GM18502 (cell line): ENCODE data around the gene GNG7.
A peak's percentile ranks its signal among the peaks of the same experiment; 100 is the strongest.
"Not testable (repeated sequence)": the region's sequence is repeated elsewhere in the genome, so short reads cannot be mapped to it uniquely, and the experiment has no call there.

Experiments
- ATAC-seq: cut with Tn5 transposase; IDR thresholded peaks from one replicate; pipeline ENCODE4 v1.9.1; 2021; ENCODE audit warnings: mild to moderate bottlenecking; ENCODE audit not compliant: unreplicated experiment, poor library complexity

GNG7 gene

DNA sequence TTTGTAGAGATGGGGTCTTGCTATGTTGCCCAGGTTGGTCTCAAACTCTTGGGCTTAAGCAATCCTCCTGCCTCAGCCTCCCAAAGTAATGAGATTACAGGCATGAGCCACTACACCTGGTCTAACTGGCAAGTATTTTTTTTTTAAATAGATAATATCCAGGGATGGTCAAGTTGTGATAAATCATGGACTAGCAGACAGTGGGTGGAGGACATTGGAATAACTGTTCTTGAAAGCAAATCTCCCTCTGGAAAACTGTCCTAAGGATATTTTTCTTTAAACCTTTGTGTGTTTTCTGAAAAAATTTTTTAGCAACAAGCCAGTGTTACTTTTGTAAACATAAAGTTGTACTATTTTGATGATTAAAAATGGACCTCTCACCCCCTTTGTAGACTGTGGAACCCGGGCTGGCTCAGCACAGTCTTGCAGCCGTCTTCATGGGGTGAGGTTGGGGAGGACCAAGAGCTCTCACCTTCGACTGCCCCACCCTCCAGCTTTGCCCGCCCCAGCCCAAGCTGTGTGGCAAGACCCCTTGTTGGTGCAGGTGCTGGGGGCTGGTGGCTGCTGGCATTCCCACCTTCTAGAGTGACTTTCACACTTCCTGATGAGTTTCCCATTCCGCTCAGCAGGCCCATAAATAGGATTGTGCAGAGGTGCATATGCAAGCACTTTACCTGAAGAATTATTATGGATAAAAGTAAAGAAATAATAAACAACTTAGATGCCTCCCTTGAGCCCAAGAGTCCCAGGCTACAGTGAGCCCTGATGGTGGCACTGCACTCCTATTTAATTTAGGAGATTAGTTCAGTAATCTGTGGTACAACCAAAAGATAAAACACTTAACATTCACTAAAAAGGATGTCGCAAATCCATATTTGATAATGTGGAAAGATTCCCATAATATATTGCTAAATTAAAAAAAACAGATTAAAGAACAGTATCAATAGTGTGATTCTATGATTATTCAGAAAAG, 119.2 kb downstream of the GNG7 start:
- no peak for ATAC-seq

DNA sequence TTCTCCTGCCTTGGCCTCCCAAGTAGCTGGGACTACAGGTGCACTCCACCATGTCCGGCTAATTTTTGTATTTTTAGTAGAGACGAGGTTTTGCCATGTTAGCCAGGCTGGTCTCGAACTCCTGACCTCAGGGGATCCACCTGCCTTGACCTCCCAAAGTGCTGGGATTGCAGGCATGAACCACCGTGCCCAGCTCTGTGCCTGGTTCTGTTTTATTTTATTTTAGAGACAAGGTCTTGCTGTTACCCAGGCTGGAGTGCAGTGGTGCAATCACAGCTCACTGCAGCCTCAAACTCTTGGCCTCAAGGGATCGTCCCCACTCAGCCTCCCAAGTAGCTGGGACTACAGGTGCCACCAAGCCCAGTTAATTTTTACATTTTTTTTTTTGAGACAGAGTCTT, 122.1 kb downstream of the GNG7 start:
- not testable (repeated sequence) for ATAC-seq

GRCh38 chr19:2579678-2580280, 122.7 kb downstream of the GNG7 start:
- no peak for ATAC-seq

GRCh38 chr19:2578901-2579677, 123.4 kb downstream of the GNG7 start:
- ATAC-seq, result no peak

DNA sequence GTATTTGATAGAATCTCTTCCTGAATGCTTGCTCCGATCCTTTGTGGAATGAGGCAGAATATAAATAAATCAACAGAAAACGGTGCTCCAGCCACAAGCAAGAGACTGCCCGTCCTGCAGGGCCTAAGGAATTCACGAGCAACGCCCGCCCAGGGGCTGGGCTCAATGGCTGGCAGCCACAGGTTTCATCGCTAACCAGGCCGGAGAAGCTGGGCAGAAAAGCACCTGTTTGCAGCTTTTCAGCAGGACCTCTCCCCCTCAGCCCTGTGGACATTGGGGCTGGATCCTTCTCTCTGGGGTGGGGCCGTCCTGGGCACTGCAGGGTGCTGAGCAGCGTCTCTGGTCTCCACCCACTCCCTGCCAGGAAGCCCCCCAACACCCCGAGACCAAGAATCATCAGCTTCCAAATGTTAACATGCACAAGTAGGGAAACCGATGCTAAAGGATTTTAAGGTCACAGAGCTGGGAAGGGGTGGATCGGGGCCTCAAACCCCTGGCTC, 124.1 kb downstream of the GNG7 start:
- no peak for ATAC-seq

DNA sequence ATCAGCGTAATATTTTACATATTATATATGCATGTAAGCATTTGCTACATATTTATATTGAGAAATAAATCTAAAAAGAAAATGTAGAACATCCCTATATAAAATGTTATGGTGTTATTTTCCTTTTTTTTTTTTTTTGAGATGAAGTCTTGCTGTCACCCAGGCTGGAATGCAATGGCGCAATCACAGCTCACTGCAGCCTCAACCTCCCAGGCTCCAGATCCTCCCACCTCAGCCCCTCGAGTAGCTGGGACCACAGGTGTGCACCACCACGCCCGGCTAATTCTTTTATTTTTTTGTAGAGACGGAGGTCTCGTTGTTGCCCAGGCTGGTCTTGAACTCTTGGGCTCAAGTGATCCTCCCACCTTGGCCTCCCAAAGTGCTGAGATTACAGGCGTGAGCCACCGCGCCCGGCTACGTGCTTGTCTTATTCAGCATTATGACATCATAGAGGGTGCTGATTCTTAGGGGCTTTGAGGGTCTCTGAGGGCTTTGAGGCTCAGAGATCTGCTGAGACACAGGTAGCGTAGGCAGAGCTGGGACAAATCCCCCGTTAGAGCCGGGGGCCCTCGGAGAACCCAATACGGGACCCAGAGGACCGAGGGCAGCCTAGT, 124.7 kb downstream of the GNG7 start:
- ATAC-seq, result no peak

- ATAC-seq, result no peak
Measured at GRCh38 chr19:2575734-2576481, 126.6 kb downstream of the GNG7 start.

GRCh38 chr19:2574971-2575630, 127.4 kb downstream of the GNG7 start:
- ATAC-seq, result no peak

DNA sequence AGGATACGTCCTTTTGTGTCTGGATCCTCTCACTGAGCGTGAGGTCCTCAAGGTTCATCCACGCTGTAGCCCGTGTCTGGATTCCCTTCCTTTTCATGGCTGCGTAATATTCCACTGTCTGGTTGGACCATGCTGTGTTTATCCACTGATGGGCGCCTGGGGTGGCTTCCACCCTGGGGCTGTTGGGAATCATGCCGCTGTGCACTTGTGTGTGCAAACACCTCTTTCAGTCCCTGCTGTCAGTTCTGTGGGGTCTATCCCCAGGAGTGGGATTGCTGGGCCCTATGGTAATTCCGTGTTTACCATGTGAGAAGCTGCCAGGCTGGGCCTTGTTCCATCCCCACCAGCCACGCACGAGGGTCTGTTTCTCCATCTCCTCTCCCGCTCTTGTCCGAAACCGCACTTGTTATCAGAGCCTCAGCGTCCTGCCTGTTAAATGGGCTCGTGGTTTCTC, 128.0 kb downstream of the GNG7 start:
- ATAC-seq, result no peak

- ATAC-seq, result no peak
Measured at GRCh38 chr19:2573916-2574315, 128.6 kb downstream of the GNG7 start.

- ATAC-seq, result not testable (repeated sequence)
Measured at GRCh38 chr19:2572152-2572551, 130.3 kb downstream of the GNG7 start.

DNA sequence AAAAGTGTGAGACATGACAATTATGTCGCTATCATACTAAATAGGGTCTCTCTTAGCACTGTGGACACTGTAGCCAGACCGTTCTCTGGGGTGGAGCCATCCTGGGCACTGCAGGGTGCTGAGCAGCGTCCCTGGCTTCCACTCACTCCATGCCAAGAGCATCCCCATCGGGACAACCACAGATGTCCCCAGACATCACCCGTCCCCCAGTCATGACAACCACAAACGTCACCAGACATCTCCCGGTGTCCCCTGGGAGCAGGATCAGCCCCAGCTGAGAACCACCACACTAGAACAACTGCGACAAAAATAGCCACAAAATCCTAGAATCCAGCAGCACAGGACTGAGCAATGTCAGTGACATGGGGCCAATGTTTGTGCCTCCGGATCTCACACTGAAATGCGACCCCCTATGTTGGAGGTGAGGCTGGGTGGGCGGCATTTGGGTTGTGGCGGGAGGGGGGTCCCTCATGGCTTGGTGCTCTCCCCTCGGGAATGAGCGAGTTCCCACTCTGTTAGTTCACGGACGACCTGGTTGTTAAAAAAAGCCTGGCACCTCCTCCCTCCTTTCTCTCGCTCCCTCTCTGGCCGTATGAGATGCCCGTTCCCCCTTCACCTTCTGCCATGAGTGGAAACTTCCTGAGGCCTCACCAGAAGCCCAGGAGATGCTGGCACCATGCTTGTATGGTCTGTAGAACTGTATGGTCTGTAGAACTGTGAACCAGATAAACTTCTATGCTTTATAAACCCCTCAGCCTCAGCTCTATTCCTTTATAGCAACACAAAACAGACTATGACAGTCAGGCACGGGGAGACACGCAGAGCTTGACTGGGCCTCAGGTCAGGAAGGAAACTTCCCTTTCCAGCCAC, 132.7 kb downstream of the GNG7 start:
- no peak for ATAC-seq

DNA sequence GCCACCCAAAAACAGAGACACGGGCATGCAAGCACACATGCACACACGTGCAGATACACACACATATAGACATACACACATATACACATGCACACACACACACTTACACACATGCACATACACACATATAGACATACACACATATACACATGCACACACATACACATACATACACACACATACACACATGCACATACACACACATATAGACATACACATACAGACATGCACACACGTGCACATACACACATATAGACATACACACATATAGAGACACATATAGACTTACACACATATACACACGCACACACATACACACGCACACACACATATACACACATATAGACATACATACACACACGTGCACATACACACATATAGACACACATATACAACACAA, 134.5 kb downstream of the GNG7 start:
- ATAC-seq, result no peak

DNA sequence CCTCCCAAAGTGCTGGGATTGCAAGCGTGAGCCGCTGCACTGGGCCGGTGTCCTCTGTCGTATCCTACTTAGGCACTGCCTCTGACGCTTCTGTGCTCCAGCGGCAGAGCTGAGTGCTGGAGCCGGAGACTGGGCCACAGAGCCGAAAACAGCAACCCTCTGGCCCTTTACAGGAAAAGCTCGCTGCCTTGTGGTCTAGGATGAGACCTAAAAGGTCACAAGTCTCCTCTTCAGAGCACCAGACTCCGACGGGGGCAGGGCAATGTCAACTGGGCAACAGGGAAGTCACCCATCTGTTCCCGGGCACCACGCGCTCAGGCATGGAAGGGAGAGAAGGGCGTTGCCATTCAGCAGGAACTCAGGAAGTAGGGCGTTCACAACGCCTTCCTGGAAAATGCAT, 134.9 kb downstream of the GNG7 start:
- no peak for ATAC-seq

DNA sequence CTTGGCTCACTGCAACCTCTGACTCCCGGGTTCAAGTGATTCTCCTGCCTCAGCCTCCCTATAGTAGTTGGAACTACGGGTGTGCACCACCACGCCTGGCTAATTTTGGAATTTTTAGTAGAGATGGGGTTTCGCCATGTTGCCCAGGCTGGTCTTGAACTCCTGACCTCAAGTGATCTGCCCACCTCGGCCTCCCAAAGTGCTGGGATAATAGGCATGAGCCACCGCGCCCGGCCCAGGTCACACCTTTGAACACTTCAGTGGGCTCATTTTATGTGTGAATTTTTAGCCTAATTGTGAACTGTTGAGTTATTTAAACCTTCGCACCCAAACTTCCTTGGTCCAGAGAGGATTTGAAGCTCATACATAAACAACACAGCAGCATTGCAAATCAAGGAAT, 138.9 kb downstream of the GNG7 start:
- ATAC-seq, result not testable (repeated sequence)

DNA sequence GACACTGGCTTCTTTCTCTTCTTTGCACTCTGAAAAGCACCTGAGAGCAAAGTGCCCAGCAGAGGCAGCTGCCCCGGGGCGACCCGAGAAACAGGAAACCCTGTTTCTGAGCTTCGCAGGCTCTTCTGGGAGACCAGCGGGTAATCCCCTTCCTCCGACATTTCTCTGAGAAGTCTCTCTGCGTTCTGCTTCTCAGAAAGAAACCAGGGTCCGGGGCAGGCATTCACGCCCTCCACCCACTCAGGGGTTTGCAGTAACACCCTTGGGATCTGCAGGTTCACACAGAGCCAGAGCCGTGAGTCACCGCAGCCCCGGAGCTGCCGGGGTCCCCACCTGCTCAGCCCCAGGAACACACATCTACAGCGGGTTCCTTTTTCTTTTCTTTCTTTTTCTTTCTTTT, 140.6 kb downstream of the GNG7 start:
- peak; percentile 65 for ATAC-seq

DNA sequence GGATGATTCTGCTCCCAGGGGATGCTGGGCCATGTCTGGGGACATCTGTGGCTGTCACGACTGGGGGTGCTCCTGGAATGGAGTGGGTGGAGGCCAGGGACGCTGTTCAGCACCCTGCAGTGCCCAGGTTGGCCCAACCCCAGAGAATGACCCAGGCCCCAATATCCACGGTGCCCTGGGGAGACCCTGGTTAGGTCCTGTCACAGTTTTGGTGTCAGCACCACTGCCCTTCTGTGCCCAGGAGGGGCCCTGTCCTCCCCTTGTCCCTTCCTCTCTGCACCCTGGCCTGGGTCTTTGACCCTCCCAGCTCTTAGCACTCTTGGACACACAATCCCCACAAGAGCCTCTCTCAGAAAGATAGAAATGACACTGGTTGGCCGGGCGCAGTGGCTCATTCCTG, 141.3 kb downstream of the GNG7 start:
- no peak for ATAC-seq

DNA sequence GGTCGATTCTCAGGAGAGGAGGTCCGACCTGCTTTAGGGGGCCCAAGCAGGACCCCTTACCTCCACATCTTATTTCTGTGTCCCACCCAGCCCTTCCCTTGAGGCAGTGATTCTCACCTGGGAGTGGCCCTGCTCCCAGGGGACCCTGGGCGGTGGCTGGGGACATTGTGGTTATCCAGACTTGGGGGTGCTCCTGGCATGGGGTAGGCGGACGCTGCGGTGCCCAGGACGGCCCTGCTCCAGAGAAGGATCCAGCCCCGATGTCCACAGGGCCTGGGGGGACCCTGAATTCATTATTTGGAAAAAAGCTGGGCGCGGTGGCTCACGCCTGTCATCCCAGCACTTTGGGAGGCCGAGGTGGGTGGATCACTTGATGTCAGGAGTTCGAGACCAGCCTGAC, 142.1 kb downstream of the GNG7 start:
- no peak for ATAC-seq
